ENCODE data around the gene IL4R. TPM values are rescaled to one million over a fixed set of nuclear protein-coding genes. Genes with fewer than 3 reads are reported as not detected.

Gene IL4R
- total RNA-seq, 2 donors from 2014 or later, result 11.9 to 35.5 TPM

DNA sequence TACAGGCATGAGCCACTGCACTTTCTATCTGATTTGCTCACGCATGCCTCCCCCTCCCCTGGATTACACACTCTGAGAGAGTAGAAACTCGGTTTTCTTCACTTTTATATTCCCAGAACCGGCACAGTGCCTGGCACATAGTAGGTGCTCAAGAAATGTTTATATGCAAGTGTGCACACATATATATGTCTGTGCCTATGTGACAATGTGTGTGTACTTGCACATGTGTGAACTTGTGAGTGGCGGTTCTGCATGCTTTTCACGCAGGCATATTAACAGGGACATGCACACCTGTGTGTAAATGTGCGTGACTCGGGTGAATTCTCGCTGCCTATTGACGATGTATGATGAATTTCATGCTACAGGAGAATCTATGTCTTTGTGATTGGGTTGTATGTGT, 66.1 kb downstream of the IL4R start:
- H3K4me3 ChIP-seq, result no peak overlapping the region
- H3K36me3 ChIP-seq, result no peaks in the 10 kb centered on the region
- peaks cover 0 to 13% of the 10 kb centered on the region in 2 donors for H3K9me3 ChIP-seq
- TF ChIP-seq CTCF (IDR thresholded peaks at IDR 0.05), result no peak
- no peaks in the 10 kb centered on the region for H3K27me3 ChIP-seq
- H3K4me1 ChIP-seq, result no peaks in the 10 kb centered on the region
- H3K27ac ChIP-seq, result no peak overlapping the region
- no peak for DNase-seq (ENCODE audit: low spot score)

- Histone ChIP-seq H3K36me3 (no peaks in the 10 kb centered on the region), H3K4me1 (no peaks in the 10 kb centered on the region), H3K9me3 (peaks cover 0 to 16% of the 10 kb centered on the region in 2 donors), H3K27ac (no peak overlapping the region), H3K4me3 (no peak overlapping the region), H3K27me3 (no peaks in the 10 kb centered on the region)
- TF ChIP-seq CTCF (IDR thresholded peaks at IDR 0.05), result no peak
- no peak for DNase-seq (ENCODE audit: low spot score)
Observed at GRCh38 chr16:27381236-27381635, 67.5 kb downstream of the IL4R start.

GRCh38 chr16:27381974-27382855, 68.4 kb downstream of the IL4R start:
- H3K9me3 ChIP-seq, result peaks cover 0 to 20% of the 10 kb centered on the region in 2 donors
- no peak for TF ChIP-seq CTCF (IDR thresholded peaks at IDR 0.05)
- no peaks in the 10 kb centered on the region for H3K4me1 ChIP-seq
- no peak overlapping the region for H3K4me3 ChIP-seq
- H3K36me3 ChIP-seq, result no peaks in the 10 kb centered on the region
- no peak for DNase-seq (ENCODE audit: low spot score)
- H3K27ac ChIP-seq, result no peak overlapping the region
- no peaks in the 10 kb centered on the region for H3K27me3 ChIP-seq

DNA sequence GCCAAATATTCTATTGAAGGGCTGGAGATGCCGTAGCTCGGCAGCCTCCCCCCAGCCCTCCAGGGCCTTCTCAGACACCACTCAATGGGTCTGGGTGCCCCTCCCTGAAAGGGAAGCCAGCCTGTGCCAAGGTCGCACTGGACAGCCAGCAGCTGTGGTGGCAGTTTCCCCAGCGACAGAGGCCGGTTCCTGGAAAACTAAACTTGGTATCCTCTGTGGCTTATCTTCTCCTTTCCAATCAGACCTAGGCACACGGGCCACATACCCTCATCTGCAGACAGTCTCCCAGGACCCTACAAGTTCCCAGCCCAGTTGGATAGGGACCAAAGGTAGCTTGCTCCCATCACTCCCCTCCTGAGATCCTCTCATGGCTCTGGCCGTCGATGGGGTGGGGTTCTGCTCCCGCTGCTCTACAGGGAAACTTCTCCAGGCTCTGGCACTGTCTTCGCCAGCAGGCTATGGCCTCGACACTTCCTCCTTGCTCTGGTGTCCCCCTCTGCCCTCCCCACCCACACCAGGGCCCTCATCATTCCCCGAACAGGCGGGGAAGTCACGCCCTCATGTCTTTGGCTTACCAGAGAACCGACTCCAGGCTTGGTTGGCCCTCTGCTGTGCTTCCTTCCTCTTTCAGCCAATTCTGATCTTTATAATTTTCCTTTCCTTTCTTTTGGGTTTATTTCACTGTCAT, 69.9 kb downstream of the IL4R start:
- TF ChIP-seq CTCF (IDR thresholded peaks at IDR 0.05), result no peak
- Histone ChIP-seq H3K9me3 (peaks cover 0 to 20% of the 10 kb centered on the region in 2 donors), H3K27me3 (no peaks in the 10 kb centered on the region), H3K4me1 (no peaks in the 10 kb centered on the region), H3K4me3 (no peak overlapping the region), H3K36me3 (no peaks in the 10 kb centered on the region), H3K27ac (no peak overlapping the region)
- DNase-seq (ENCODE audit: low spot score), result no peak

DNA sequence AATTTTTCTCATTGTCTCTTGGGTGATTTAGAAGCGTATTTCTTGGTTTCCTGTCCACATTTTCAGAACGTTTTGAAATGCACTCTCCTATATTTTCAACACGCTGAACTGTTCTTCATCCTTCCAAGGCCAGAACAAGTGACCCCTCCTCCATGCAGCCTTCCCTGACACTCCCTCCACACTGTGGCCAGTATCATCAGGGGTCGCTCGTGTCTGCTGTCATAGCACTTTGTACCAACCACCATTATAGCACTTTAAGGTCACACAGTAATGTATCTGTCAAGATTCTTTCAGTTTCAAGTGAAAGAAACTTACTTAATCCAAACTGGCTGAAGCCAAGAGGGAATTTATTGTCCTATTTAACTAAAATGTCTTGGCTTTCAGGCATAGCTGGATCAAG, 70.7 kb downstream of the IL4R start:
- no peak for TF ChIP-seq CTCF (IDR thresholded peaks at IDR 0.05)

More for the DNA sequence above, 70.7 kb downstream of the IL4R start:
- H3K9me3 ChIP-seq, result peaks cover 0 to 20% of the 10 kb centered on the region in 2 donors
- no peak for DNase-seq (ENCODE audit: low spot score)
- H3K36me3 ChIP-seq, result no peaks in the 10 kb centered on the region
- H3K4me3 ChIP-seq, result no peak overlapping the region
- no peaks in the 10 kb centered on the region for H3K4me1 ChIP-seq
- no peak overlapping the region for H3K27ac ChIP-seq
- no peaks in the 10 kb centered on the region for H3K27me3 ChIP-seq

All from right atrium auricular region (tissue), 2 donors.